ENCODE results near the gene PCID2.

Gene PCID2

DNA sequence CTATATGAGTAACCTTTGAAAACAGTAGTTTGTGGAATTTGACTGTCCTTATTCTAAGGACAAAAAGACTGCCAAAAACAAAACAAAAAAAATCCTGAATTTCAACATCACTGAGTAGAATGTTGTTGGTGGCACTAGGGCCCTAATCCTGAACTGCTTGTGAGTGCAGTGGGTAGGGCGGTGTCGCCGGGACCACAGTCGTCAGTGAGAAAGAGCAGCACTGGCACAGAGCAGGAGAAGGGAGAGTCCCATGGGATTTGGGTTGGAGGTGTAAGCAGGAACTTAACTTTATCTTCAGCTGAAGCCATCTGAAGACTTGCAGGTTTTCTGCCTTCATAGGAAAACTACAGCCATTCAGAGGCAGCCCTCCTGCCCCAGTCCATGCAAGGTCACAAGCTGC is 5.6 kb downstream of the PCID2 start:
- no peak overlapping the region for H3K4me3 ChIP-seq (ENCODE audit: low read depth, low read length)
- DNase-seq (ENCODE audit: low read depth), result no peak
- TF ChIP-seq CTCF (conservative IDR thresholded peaks at IDR 0.05; ENCODE audit: low read depth, low read length), result no peak

GRCh38 chr13:113201815-113202214 is 6.7 kb downstream of the PCID2 start:
- DNase-seq (ENCODE audit: low read depth), result no peak
- no peak overlapping the region for H3K4me3 ChIP-seq (ENCODE audit: low read depth, low read length)
- TF ChIP-seq CTCF (conservative IDR thresholded peaks at IDR 0.05; ENCODE audit: low read depth, low read length), result no peak

- no peak for DNase-seq (ENCODE audit: low read depth)
- no peak for TF ChIP-seq CTCF (conservative IDR thresholded peaks at IDR 0.05; ENCODE audit: low read depth, low read length)
- H3K4me3 ChIP-seq (ENCODE audit: low read depth, low read length), result no peak overlapping the region
Observed at GRCh38 chr13:113196970-113197737, 11.3 kb downstream of the PCID2 start.

DNA sequence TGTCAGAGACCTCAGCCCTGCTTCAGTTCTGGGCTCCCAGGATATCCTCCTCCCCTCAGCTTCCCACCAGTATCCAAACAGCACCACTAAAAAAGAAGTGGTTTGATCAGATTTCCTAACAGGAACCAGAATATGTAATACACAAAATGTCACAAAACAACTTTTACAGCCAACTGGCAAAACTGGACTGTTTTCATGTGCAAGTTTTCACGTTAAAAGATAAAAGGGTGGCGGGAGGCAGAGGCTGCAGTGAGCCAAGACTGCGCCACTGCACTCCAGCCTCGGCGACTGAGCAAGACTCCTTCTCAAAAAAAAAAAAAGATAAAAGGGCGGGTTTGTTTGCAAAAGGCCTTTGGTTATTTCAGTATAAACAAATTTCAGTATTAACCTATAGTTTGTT is 13.1 kb downstream of the PCID2 start:
- no peak for DNase-seq (ENCODE audit: low read depth)
- no peak overlapping the region for H3K4me3 ChIP-seq (ENCODE audit: low read depth, low read length)
- no peak for TF ChIP-seq CTCF (conservative IDR thresholded peaks at IDR 0.05; ENCODE audit: low read depth, low read length)

DNA sequence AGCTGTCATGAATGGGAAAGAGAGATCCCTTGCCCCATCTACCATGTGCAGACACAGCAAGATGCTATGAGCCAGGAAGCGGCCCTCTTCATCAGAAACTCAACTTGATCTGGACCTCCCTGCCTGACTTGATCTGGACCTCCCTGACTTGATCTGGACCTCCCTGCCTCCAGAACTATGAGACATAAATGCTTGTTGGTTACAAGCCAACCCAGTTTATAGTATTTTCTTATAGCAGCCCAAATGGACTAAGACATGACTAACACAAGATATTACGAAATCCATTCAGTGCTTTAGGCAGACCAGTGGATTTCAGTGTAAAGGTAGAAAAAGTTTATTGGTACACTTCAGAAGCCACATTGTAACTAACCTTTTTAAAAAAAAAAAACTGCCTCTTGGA is 15.6 kb downstream of the PCID2 start:
- no peak for TF ChIP-seq CTCF (conservative IDR thresholded peaks at IDR 0.05; ENCODE audit: low read depth, low read length)
- peak; percentile 81 for DNase-seq (ENCODE audit: low read depth)
- H3K4me3 ChIP-seq (ENCODE audit: low read depth, low read length), result no peak overlapping the region

DNA sequence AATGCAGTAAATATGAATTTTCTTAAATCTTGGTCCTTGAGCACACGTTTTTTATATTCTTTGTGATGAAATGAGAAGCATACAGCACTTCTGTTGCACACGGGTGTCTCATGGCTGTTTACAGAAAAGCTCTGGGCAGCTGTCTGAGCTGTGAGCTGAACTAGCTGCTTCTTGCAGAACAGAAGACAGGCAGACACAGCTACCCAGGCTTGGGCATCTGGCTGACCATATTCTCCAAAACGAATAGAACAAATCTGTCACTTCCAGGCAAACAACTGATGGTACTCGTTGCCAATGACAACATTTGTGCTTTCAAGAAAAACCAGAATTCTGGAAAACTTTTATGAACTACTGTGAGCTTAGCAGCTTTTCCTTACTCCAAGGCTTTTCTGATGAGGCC is 16.2 kb downstream of the PCID2 start:
- DNase-seq (ENCODE audit: low read depth), result no peak
- H3K4me3 ChIP-seq (ENCODE audit: low read depth, low read length), result no peak overlapping the region
- TF ChIP-seq CTCF (conservative IDR thresholded peaks at IDR 0.05; ENCODE audit: low read depth, low read length), result no peak

DNA sequence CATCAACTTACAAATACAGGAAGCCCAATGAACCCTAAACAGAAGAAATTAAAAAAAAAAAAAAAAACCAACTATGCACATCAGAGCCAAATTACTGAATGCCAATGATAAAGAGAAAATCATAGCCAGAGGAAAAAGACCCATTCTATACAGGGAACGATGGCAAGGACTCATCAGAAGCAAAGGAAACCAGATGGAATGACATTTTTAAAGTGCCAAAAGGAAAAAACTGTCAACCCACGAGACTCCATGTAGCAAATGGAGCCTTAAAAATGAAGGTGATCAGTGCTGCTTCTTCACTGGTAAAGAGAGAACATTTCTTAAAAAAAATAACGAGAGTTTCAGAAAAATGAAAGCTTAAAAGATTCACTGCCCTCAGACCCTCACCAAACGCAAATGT is 18.3 kb downstream of the PCID2 start:
- no peak for TF ChIP-seq CTCF (conservative IDR thresholded peaks at IDR 0.05; ENCODE audit: low read depth, low read length)
- H3K4me3 ChIP-seq (ENCODE audit: low read depth, low read length), result no peak overlapping the region
- DNase-seq (ENCODE audit: low read depth), result no peak
